Measurements from ENCODE around the gene MTIF3. TPM values are rescaled to one million over a fixed set of nuclear protein-coding genes. Genes with fewer than 3 reads are reported as not detected.

MTIF3 gene
- 21.1 to 23.7 TPM (median 22.5 TPM) in 5 replicates for total RNA-seq (2022; extraction: Qiagen RNA extraction)

GRCh38 chr13:27449936-27450828, at the start of gene MTIF3:
Gene MTIF3, minus strand, starts transcription at chr13:27450564. Its CDS starts 10,116 bp downstream, at chr13:27440448.

GRCh38 chr13:27424246-27425157, 25.9 kb downstream of the MTIF3 start, which contains the start of gene GTF3A:
Gene GTF3A, plus strand, starts transcription at chr13:27424619.

Other genes starting within 250 kb of the MTIF3 start
- 1,210 to 1,778 TPM (median 1,278 TPM) in 5 replicates for gene RPL21, start 199.0 kb downstream of the MTIF3 start, total RNA-seq (2022; extraction: Qiagen RNA extraction)
- 2.6 to 5.7 TPM (median 3.5 TPM) in 5 replicates for gene RASL11A, start 179.7 kb downstream of the MTIF3 start, total RNA-seq (2022; extraction: Qiagen RNA extraction)
- 94.8 to 100 TPM (median 98.4 TPM) in 5 replicates for gene GTF3A, start 25.9 kb downstream of the MTIF3 start, total RNA-seq (2022; extraction: Qiagen RNA extraction)
- gene LNX2, start 170.0 kb upstream of the MTIF3 start, total RNA-seq (2022; extraction: Qiagen RNA extraction), result 2.7 to 3.5 TPM (median 3.4 TPM) in 5 replicates
- gene POLR1D, start 171.3 kb upstream of the MTIF3 start, total RNA-seq (2022; extraction: Qiagen RNA extraction), result 151 to 167 TPM (median 153 TPM) in 5 replicates

Measured in A549 treated with CORT108297 at 1 μM for 4 hours (cell line).